Measurements from ENCODE around the gene RAP1GAP2.

GRCh38 chr17:2935632-2936031, 139.4 kb downstream of the RAP1GAP2 start:
- TF ChIP-seq CTCF (IDR thresholded peaks at IDR 0.05) (no peak), POLR2A (IDR thresholded peaks at IDR 0.05) (no peak)

Measured in Peyer's patch (tissue), 4 donors.